Kidney (tissue), 14 donors: Measurements from ENCODE around the gene NPM3. TPM values are rescaled to one million over a fixed set of nuclear protein-coding genes. Genes with fewer than 3 reads are reported as not detected.

Experiments used
- DNase-seq, 5 donors: peaks; one replicate each; pipeline ENCODE4 v3.0.0-alpha.2; 2013 to 2020
- FAIRE-seq: peaks from 2 replicates; lab custom pipeline; 2012; peaks lifted over from hg19 to GRCh38; lab: Jason Lieb, UNC
- H3K27ac ChIP-seq, 2 donors: one replicate each; pipeline ENCODE4 v1.7.0; 2013; ENCODE audit warnings: low read depth in 2 of 2, low read length in 2 of 2, inconsistent platforms in 1 of 2
- H3K27me3 ChIP-seq: one replicate; pipeline ENCODE4 v1.7.1; 2013; ENCODE audit warnings: low read length, inconsistent platforms; ENCODE audit not compliant: control insufficient read depth, insufficient read depth
- H3K36me3 ChIP-seq, 3 donors: one replicate each; pipeline versions ENCODE4 v1.7.0 to v1.7.1; 2013; ENCODE audit warnings: low read length in 3 of 3, control low read depth in 1 of 3, inconsistent platforms in 1 of 3; ENCODE audit not compliant: insufficient read depth in 3 of 3, control insufficient read depth in 2 of 3
- H3K4me1 ChIP-seq, 3 donors: one replicate each; pipeline versions ENCODE4 v1.7.0 to v1.7.1; 2013; ENCODE audit warnings: low read length in 3 of 3, inconsistent platforms in 1 of 3, low read depth in 1 of 3; ENCODE audit not compliant: control insufficient read depth in 2 of 3, insufficient read depth in 2 of 3
- H3K4me3 ChIP-seq, 3 donors: one replicate each; pipeline versions ENCODE4 v1.7.0 to v1.8.1; 2013; ENCODE audit warnings: low read length in 3 of 3, control low read depth in 1 of 3, inconsistent platforms in 1 of 3
- H3K9ac ChIP-seq, 3 donors: one replicate each; pipeline versions ENCODE4 v1.7.0 to v1.7.1; 2013; ENCODE audit warnings: low read length in 3 of 3, control low read depth in 1 of 3, inconsistent platforms in 1 of 3
- H3K9me3 ChIP-seq, 3 donors: one replicate each; pipeline versions ENCODE4 v1.7.0 to v1.7.1; 2013; ENCODE audit warnings: low read length in 3 of 3, control low read depth in 1 of 3, inconsistent platforms in 1 of 3; ENCODE audit not compliant: control insufficient read depth in 2 of 3, insufficient read depth in 1 of 3
- intact Hi-C: fragments of 100-400 bp; cut with DNase I; formaldehyde crosslinking; loops from one replicate; pipeline ENCODE4 v1.11.1; 2022
- polyA plus RNA-seq: library from polyadenylated mRNA; stranded (reverse); fragments of 350-450 nt; fragmentation: Illumina TruSeq; extraction: RNeasy Lipid Tissue Mini Kit (QIAGEN cat#74804); gene quantifications from one replicate; pipeline ENCODE4 v1.2.3, GENCODE V29; 2014; ENCODE audit warnings: low read depth, low replicate concordance; ENCODE audit not compliant: insufficient read depth
- total RNA-seq: library from RNA; stranded (reverse); fragmentation: NEBNext Ultra II Directional; extraction: Animal tissue kit (Norgen Biotek cat#: 25700); gene quantifications from one replicate; pipeline ENCODE4 v1.2.1, GENCODE V29; 2021
- TF ChIP-seq, protein P1 (sequence below): IDR thresholded peaks from 3 replicates; pipeline ENCODE4 v1.5.1; 2012; ENCODE audit warnings: mild to moderate bottlenecking, moderate library complexity, borderline replicate concordance; ENCODE audit not compliant: insufficient read depth; ENCODE audit errors: extremely low read depth
- donor health status: control.
- donor health status: control.
- donor health status: control.
- donor health status: control.
- donor health status: control.
- donor health status: DM: yes; HTN: yes; CAD: no.
- donor health status: Normal renal cell carcinoma (clear cell type).

NPM3 gene
- total and polyA plus RNA-seq, 2 donors from 2014 or later: 23.8 to 34.0 TPM

- H3K9ac ChIP-seq: peak overlapping the region in 2 of 3 donors; percentile 4 to 68
- FAIRE-seq: no peak
- TF ChIP-seq, protein P1, sequence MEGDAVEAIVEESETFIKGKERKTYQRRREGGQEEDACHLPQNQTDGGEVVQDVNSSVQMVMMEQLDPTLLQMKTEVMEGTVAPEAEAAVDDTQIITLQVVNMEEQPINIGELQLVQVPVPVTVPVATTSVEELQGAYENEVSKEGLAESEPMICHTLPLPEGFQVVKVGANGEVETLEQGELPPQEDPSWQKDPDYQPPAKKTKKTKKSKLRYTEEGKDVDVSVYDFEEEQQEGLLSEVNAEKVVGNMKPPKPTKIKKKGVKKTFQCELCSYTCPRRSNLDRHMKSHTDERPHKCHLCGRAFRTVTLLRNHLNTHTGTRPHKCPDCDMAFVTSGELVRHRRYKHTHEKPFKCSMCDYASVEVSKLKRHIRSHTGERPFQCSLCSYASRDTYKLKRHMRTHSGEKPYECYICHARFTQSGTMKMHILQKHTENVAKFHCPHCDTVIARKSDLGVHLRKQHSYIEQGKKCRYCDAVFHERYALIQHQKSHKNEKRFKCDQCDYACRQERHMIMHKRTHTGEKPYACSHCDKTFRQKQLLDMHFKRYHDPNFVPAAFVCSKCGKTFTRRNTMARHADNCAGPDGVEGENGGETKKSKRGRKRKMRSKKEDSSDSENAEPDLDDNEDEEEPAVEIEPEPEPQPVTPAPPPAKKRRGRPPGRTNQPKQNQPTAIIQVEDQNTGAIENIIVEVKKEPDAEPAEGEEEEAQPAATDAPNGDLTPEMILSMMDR: no peak
- peak in 1 of 5 donors; percentile 1 for DNase-seq
- H3K27me3 ChIP-seq: no peaks in the 10 kb centered on the region
- no peaks in the 10 kb centered on the region for H3K9me3 ChIP-seq
- peak overlapping the region; percentile 4 to 65 for H3K27ac ChIP-seq
- H3K4me1 ChIP-seq: peaks cover 6 to 14% (median 7%) of the 10 kb centered on the region in 3 donors
- intact Hi-C loops: no loop called here
- peaks cover 0 to 2% (median 0%) of the 10 kb centered on the region in 3 donors for H3K36me3 ChIP-seq
- H3K4me3 ChIP-seq: peak overlapping the region; percentile 29 to 70 (median 61)
These were observed 48.0 kb upstream of the NPM3 start for GRCh38 chr10:101831169-101831811.

DNA sequence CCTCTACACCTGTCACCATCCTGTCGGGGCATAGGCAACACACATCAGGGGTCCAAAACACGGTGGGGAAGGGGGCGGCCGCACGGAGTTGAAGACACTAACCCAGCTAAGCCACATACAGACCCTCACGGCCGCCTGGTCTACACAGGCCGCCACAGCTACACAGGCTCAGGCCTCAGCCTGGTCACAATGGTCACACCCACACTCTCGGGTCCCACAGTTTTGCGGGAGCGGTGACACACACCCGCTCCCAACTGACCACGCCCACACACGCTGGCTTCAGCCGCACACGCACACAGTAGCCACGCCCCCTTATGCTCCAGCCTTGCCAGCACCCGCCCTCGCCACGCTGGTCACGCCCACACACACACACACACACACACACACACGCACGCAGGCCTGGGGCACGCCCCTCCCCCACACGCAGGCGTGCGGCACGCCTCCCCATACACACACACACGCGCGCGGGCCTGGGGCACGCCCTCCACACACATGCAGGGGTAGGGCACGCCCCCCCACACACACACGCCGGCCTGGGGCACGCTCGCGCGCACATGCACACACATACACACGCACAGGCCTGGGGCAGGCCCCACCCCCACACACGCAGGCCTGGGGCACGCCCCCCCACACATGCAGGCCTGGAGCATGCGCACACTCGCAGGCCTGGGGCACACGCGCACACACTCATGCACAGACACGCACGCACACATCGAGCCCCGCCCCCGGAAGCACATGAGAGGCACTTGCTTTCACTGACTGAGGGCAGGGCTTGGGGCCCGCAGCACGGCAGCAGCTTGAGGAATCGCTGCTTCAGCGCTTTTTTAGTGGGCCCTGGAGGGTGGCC, 47.3 kb upstream of the NPM3 start:
- H3K27ac ChIP-seq: peak overlapping the region; percentile 29 to 65
- intact Hi-C loops: no loop called here
- no peaks in the 10 kb centered on the region for H3K9me3 ChIP-seq
- FAIRE-seq (no peak), DNase-seq (peak; percentile 92 to 97 (median 96))
- peak overlapping the region; percentile 29 to 70 (median 61) for H3K4me3 ChIP-seq
- TF ChIP-seq, protein P1: no peak
- peak overlapping the region in 2 of 3 donors; percentile 27 to 68 for H3K9ac ChIP-seq
- H3K4me1 ChIP-seq: peaks cover 6 to 14% (median 7%) of the 10 kb centered on the region in 3 donors
- no peaks in the 10 kb centered on the region for H3K27me3 ChIP-seq
- H3K36me3 ChIP-seq: peaks cover 0 to 2% (median 0%) of the 10 kb centered on the region in 3 donors

DNA sequence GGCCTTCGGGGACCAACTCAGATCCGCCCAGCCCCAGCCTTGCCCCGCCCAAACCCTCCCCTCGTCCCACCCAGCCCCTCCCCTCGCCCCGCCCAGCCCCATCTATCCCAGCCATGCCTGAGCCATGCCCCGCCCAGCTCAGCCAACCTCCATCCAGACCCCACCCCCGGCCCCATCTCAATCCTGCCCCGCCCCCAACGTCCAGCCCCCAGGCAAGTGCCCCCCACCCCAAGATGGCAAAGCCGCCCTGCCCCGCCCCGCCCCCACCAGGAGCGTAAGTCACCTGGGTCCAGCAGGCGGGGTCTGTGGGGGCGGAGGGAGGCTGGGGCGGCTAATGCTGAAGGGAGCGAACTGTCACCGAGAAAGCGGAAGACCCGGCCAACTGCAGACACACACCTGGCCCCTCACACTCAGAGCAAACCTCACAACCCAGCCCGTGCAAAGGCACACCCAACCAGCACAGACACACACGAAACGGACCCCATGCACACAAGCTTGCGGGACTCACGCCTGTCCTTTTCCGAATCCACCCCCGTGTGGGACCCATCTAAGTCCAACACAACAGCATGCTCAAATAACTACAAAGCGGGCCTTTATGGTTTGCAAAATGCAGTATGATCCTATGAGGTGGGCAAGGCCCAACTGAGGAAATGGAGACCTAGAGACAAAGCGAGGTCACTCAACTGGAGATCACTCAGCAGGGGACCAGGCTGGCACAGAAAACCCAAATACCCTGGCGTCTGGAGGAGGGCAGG, 46.5 kb upstream of the NPM3 start:
- Histone ChIP-seq H3K4me1 (peaks cover 6 to 14% (median 6%) of the 10 kb centered on the region in 3 donors), H3K4me3 (peak overlapping the region; percentile 31 to 70 (median 61)), H3K27me3 (no peaks in the 10 kb centered on the region), H3K27ac (peak overlapping the region; percentile 29 to 65), H3K9me3 (no peaks in the 10 kb centered on the region), H3K36me3 (peaks cover 0 to 2% (median 0%) of the 10 kb centered on the region in 3 donors), H3K9ac (no peak overlapping the region)
- TF ChIP-seq, protein P1: no peak
- DNase-seq (peak; percentile 60 to 93 (median 83)), FAIRE-seq (no peak)
- intact Hi-C loops: no loop called here
